OCI-LY3 (cell line): ENCODE measurements around the gene BMPER.

Experiments used
- H2AFZ ChIP-seq: fragments of 200-600, 300-600 bp; shearing (Covaris generic); 2 replicates; pipeline ENCODE4 v1.6.0; 2014; ENCODE audit warnings: antibody characterized with exemption, low read depth, low read length
- H3K27ac ChIP-seq: fragments of 200-600, 300-600 bp; sonication (generic); 2 replicates; pipeline ENCODE4 v1.5.1; 2014; ENCODE audit warnings: mild to moderate bottlenecking, low read length, moderate library complexity, mixed read lengths
- H3K27me3 ChIP-seq: fragments of 200-600, 300-600 bp; sonication (generic); 2 replicates; pipeline ENCODE4 v1.6.1; 2014; ENCODE audit warnings: low read depth, low read length, mixed read lengths
- H3K36me3 ChIP-seq: fragments of 200-600, 300-600 bp; sonication (generic); replicated peaks from 2 replicates; pipeline ENCODE3; 2014; ENCODE audit warnings: low read depth, low read length, mixed read lengths
- H3K4me1 ChIP-seq: fragments of 300-600, 200-600 bp; sonication (generic); 2 replicates; pipeline ENCODE4 v1.6.1; 2014; ENCODE audit warnings: low read length, mixed read lengths
- H3K4me2 ChIP-seq: fragments of 200-600, 300-600 bp; sonication (generic); 2 replicates; pipeline ENCODE4 v1.6.1; 2014; ENCODE audit warnings: low read length, mixed read lengths
- H3K4me3 ChIP-seq: fragments of 300-600, 200-600 bp; sonication (generic); 2 replicates; pipeline ENCODE4 v1.5.1; 2014; ENCODE audit warnings: antibody characterized with exemption, mild to moderate bottlenecking, low read length, moderate library complexity
- H3K79me2 ChIP-seq: fragments of 300-600, 200-600 bp; shearing (Covaris generic); 2 replicates; pipeline ENCODE4 v1.6.1; 2014; ENCODE audit warnings: mild to moderate bottlenecking, low read length, mixed read lengths
- H3K9ac ChIP-seq: fragments of 300-600, 200-600 bp; shearing (Covaris generic); 2 replicates; pipeline ENCODE4 v1.6.0; 2014; ENCODE audit warnings: mild to moderate bottlenecking, low read length, moderate library complexity
- H3K9me3 ChIP-seq: fragments of 200-600, 300-600 bp; shearing (Covaris generic); 2 replicates; pipeline ENCODE4 v1.6.1; 2014; ENCODE audit warnings: low read length, mixed read lengths; ENCODE audit not compliant: insufficient read depth
- H4K20me1 ChIP-seq: fragments of 200-600, 300-600 bp; sonication (generic); 2 replicates; pipeline ENCODE4 v1.6.1; 2016; ENCODE audit warnings: low read length, mixed read lengths; ENCODE audit not compliant: insufficient read depth
- CTCF ChIP-seq: fragments of 200-600, 300-600 bp; sonication (generic); IDR thresholded peaks from 2 replicates; pipeline ENCODE4 v1.5.1; 2014; ENCODE audit warnings: antibody characterized with exemption, low read length, low read depth
- EZH2phosphoT487 ChIP-seq: fragments of 200-600 bp; shearing (Covaris generic); IDR thresholded peaks from 2 replicates; pipeline ENCODE4 v1.6.1; 2018; ENCODE audit warnings: antibody characterized with exemption, mixed run types, low read depth

BMPER gene

GRCh38 chr7:33904681-33905388 lies 504 bp upstream of the BMPER start:
- H3K4me3 ChIP-seq, result no peak overlapping the region
- H2AFZ ChIP-seq, result no peak overlapping the region
- no peak overlapping the region for H3K4me2 ChIP-seq
- TF ChIP-seq CTCF, result no peak
- TF ChIP-seq EZH2phosphoT487, result no peak
- H3K79me2 ChIP-seq, result no peaks in the 10 kb centered on the region
- no peaks in the 10 kb centered on the region for H3K36me3 ChIP-seq
- H3K9me3 ChIP-seq, result no peaks in the 10 kb centered on the region
- H3K27me3 ChIP-seq, result peaks cover 5% of the 10 kb centered on the region; the same call in 1 of the 2 replicates
- H3K27ac ChIP-seq, result no peak overlapping the region
- no peaks in the 10 kb centered on the region for H3K4me1 ChIP-seq
- H3K9ac ChIP-seq, result no peak overlapping the region
- no peaks in the 10 kb centered on the region for H4K20me1 ChIP-seq

- TF ChIP-seq CTCF (no peak), EZH2phosphoT487 (no peak)
- no peaks in the 10 kb centered on the region for H3K79me2 ChIP-seq
- H3K27me3 ChIP-seq, result peaks cover 3% of the 10 kb centered on the region; the same call in 1 of the 2 replicates
- H2AFZ ChIP-seq, result no peak overlapping the region
- H3K27ac ChIP-seq, result no peak overlapping the region
- H3K4me1 ChIP-seq, result no peaks in the 10 kb centered on the region
- no peak overlapping the region for H3K4me2 ChIP-seq
- H4K20me1 ChIP-seq, result no peaks in the 10 kb centered on the region
- no peak overlapping the region for H3K9ac ChIP-seq
- H3K36me3 ChIP-seq, result no peaks in the 10 kb centered on the region
- no peaks in the 10 kb centered on the region for H3K9me3 ChIP-seq
- no peak overlapping the region for H3K4me3 ChIP-seq
Observed at GRCh38 chr7:33906697-33907096, 1.4 kb downstream of the BMPER start.

GRCh38 chr7:33907625-33908024 lies 2.3 kb downstream of the BMPER start:
- H3K9ac ChIP-seq, result no peak overlapping the region
- H3K4me3 ChIP-seq, result no peak overlapping the region
- peaks cover 3% of the 10 kb centered on the region; the same call in 1 of the 2 replicates for H3K27me3 ChIP-seq

GRCh38 chr7:33909318-33909717 lies 4.0 kb downstream of the BMPER start:
- H3K27ac ChIP-seq, result no peak overlapping the region

More at GRCh38 chr7:33907625-33908024, 2.3 kb downstream of the BMPER start:
- Histone ChIP-seq H3K36me3 (no peaks in the 10 kb centered on the region), H2AFZ (no peak overlapping the region), H3K4me2 (no peak overlapping the region), H3K27ac (no peak overlapping the region), H3K4me1 (no peaks in the 10 kb centered on the region), H4K20me1 (no peaks in the 10 kb centered on the region), H3K9me3 (no peaks in the 10 kb centered on the region), H3K79me2 (no peaks in the 10 kb centered on the region)
- TF ChIP-seq CTCF (no peak), EZH2phosphoT487 (no peak)

More at GRCh38 chr7:33909318-33909717, 4.0 kb downstream of the BMPER start:
- TF ChIP-seq CTCF, result no peak
- no peak for TF ChIP-seq EZH2phosphoT487
- Histone ChIP-seq H4K20me1 (no peaks in the 10 kb centered on the region), H3K36me3 (no peaks in the 10 kb centered on the region), H3K4me2 (no peak overlapping the region), H3K79me2 (no peaks in the 10 kb centered on the region), H2AFZ (no peak overlapping the region), H3K9me3 (no peaks in the 10 kb centered on the region), H3K4me1 (no peaks in the 10 kb centered on the region), H3K4me3 (no peak overlapping the region), H3K27me3 (peaks cover 3% of the 10 kb centered on the region; the same call in 1 of the 2 replicates), H3K9ac (no peak overlapping the region)
